NCI-H1105 (cell line): ENCODE data around the gene SLC39A11.
"Not testable (repeated sequence)": the region's sequence is repeated elsewhere in the genome, so short reads cannot be mapped to it uniquely, and the experiment has no call there.

Source experiments
- DNase-seq: peaks from one replicate; lab custom pipeline; 2025; lab: John Stamatoyannopoulos, UW

SLC39A11 gene

DNA sequence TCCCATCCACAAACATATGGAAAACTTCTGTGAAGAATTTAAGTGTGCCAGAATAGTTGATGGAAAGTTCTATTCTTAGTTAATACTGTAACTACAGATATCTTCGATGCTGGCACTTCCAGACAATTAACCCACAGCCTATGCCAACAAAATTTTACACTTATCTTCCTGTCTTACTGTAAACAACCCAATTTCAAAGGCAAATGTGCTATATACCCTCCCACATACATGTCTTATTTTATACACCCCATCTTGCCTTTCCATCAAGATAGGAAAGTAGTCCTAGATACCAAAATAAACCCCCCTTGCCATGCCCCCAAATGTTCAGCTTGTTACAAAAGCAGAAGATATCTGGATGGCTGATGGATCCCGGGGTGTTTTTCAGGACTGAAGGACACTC is 306.3 kb downstream of the SLC39A11 start:
- no peak for DNase-seq

DNA sequence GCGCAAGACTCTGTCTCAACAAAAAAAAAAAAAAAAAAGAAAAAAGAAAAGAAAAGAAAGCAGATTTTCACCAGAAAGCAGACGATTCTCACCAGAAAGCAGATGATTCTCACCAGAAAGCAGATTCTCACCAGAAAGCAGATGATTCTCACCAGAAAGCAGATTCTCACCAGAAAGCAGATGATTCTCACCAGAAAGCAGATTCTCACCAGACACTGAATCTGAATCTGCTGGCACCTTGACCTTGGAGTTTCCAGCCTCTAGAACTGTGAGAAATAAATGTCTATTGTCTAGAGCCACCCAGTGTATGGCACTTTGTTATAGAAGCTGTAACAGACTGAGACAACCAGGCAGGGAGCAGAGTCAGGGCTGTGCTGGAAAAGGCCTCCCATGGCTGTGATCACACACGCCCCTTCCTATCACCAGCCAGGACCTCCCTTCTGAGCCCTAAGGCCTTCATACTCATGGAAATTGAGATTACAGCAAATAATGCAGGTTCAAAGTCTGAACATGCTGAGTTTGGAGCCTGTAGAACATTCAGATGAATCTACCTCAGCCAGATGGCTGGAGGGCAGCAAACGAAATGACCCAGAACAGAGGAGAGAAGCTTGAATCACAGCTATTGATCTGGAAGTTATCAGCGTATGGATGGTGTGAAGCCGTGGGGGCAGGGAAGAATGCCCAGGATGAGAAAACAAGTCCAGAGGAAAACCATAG is 309.3 kb downstream of the SLC39A11 start:
- DNase-seq, result no peak

DNA sequence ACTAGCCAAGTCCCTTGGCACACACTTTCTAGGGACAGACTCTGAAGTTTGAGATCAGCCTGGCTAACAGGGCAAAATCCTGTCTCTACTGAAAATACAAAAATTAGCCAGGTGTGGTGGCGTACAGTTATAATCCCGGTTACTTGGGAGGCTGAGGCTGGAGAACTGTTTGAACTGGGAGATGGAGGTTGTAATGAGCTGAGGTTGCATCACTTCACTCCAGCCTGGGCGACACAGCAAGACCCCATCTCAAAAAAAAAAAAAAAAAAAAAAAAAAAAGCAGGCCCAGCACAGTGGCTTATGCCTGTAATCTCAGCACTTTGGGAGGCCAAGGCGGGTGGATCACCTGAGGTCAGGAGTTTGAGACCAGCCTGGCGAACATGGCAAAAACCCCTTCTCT is 310.1 kb downstream of the SLC39A11 start:
- DNase-seq, result not testable (repeated sequence)

DNA sequence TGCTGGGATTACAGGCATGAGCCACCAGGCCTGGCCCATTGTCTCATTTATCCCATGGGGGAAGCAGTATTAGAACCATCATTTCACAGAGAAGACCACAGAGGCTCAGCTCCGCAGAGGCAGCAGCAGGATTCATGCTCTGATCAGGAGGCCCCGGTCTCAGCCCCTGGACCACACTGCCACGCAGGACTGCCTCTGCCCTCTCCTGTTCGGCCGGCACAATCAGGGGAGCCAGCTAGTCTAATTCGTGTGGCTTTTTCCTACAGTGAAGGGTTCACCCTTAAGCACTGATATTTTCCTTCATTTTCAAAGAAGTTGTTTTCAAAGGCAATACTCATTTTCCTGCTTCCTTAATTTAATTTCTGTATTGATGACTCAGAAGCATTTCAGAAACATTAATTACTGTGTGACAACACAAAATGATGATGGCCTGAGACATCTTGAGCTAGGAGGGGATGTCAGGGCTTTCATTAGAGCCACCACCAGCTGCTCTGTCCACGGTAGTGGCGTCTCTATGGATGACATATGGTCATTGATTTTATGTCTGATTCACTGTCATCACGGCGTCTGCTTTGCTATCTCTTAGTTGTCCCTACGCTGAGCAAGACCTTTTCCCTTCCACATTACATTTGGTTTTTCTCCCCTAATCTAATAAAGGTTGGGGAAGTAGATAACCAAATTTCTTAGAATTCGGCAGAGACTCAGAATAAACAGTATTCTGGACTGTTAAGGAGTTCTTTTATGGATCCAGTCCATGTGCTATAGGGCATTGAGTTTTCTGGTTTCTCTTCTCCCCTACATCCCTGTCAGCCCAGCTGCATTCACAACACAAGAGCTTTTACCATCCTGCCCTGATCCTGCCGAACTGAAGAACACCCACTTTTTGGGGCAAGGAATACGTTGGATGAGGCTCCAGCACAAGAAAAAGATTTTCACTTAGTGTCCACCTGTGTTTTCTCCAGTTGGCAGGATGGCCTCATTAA is 314.0 kb downstream of the SLC39A11 start:
- no peak for DNase-seq

DNA sequence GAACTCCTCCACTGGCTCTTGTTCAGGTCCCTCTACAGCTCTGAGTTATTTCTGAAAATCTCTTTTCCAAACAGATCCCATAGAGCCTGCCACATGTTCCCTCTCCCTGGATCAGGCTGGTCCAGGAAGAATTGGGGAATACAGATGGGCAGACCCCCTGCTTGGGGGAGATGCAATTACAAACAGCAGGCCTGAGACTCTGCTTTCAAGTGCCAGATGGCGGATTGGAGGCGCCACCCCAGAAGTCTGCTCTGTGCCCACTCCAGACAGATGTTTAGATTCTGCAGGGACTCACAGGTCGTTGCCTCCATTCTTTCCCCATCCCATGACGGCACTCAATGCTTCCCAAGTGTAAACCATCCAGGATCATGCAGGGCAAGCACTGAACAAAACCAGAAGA is 316.6 kb downstream of the SLC39A11 start:
- DNase-seq, result no peak

DNA sequence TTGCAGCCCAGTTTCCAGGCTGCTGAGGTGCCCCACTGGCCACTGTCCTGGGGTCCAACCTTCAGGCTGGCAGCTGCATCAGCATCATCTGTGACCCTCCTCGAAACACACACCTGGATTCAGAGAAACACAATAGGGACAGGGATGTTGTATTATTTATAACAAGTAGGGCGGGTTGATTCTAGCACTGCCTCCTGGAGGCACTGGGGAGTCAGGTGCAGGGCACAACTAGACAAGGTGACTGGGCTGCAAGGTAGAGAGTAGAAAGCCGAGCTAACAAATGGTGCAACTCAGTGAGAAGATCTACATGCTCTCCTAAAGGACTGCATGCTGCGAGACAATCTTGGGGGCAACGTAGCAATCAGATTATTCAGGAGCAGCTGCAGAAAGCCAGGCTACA is 317.3 kb downstream of the SLC39A11 start:
- DNase-seq, result no peak

DNA sequence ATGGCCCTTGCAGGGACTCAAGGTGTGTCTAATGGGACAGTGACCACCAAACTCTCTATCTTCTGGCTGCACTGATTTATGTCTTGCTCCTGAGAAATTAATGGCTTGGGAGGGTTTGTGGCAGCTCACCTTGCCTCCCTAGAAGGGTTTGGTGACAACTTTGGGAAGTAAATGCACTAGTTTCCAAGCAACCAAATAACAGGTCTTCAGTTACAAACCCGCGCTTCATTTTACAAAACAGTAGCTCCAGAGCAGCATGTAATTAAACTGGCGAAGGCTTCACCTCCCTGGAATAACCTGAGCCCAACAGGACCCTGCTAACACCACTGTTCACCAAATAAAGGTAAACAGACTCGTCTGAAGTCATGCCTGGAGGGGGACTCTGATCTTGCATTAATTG is 318.3 kb downstream of the SLC39A11 start:
- no peak for DNase-seq

DNA sequence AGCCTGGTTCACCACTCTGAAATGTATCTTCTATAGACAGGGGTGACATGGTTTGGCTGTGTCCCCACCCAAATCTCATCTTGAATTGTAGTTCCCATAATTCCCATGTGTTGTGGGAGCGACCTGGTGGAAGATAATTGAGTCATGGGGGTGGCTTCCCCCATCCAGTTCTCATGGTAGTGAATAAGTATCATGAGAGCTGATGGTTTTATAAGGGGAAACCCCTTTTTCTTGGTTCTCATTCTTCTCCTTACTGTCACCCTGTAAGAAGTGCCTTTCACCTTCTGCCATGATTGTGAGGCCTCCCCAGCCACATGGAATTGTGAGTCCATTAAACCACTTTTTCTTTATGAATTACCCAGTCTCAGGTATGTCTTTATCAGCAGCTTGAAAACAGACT is 319.3 kb downstream of the SLC39A11 start:
- not testable (repeated sequence) for DNase-seq

DNA sequence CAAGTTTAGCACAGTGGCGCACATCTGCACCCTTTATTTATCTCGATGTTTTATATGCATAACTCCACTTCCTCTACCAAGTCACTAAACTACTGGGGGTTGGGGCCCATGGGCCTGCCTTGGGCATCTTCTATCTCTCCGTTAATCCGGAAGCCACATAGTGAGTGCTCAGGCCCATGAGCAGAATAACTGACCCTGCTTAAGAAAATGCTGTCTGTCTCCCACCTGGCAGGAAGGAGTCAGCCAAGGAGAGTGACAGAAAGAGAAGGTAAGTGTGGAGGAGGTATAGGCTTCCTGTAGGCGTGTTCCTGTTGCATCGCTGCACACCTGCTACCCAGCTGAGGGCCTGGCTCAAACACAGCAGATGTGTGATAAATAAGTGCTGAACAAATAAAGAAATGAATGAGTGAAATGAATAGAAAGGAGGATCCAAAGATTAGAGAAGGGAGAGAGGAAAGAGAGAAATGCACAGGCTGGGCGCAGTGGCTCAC is 320.1 kb downstream of the SLC39A11 start:
- no peak for DNase-seq

DNA sequence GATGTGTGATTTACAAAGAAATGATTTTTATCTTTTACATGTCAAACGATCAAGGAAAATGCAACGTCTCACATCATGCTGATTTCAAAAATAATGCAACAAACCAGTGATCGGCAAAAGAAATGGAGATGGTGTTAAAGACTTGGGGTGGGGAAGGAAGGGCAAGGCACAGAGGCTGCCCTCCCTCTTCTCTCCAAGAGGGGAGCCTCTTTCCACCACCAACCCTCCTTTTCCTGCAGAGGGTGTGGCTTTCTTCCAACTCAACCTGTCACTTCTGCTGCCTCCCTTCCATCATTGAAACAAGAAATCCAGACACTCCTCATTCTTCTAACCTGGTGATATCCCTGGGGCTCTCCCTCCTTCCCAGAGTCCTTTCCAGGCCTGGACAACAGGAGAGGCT is 320.8 kb downstream of the SLC39A11 start:
- no peak for DNase-seq

DNA sequence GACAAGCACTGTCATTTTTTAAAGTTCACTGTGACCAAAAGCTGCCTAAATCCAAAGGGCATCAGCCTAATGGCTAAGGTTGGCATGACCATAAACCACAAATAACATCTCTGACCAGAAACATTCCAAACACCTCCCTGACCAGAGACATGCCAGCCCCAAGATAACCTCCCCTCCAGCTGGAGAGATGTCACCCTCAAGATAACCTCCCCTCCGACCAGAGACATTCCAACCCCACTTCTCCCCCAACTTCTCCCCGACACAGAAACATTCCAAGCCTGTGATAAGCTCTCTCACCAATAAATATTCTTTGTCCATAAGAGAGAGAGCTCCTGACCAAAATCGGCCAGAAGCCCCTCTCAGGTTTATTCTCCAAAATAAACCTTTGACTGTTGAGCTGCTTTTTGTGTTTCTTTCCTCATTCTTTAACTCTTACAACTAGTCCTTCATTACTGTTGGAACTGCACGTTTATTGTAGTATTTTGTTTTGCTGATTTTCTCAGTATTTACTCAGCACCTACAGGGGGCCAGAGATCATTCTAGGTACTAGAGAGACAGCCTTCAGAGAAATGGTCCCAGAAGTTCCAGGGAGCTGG is 325.6 kb downstream of the SLC39A11 start:
- DNase-seq, result no peak

DNA sequence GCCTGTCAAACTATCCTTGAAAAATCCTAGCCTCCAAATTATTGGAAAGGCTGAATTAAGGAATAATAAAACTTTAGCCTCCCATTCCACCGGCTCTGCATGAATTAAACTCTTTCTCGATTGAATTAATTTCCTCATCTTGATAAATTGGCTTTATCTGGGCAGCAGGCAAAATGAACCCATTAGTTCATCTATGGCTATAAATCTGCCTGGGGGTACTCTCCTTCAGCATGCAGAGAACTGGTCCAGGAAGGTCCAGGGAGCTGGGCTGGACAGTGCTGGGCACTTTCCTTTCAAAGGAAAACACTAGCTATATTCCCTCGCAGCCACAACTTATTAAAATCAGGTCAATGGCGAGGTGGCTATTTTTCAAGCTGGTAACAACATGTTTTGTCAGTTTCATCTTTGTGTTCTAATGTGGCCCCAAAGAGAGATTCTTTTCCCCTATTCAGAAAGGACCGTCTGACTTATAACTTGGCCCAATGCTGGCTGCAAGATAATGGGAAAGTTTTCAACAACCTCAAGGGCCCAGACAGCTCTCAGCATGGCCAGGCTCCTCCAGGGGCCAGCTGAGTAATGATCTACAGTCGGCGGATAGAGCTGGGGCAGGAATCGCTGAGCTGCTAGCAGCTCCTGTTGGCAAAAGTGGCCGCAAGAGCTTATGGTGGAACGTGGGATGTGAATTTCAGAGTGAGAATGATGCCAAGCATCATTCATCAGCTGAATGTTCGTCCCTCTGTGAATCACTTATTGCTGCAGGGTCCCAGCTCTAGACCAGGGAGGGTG is 326.9 kb downstream of the SLC39A11 start:
- DNase-seq, result no peak

DNA sequence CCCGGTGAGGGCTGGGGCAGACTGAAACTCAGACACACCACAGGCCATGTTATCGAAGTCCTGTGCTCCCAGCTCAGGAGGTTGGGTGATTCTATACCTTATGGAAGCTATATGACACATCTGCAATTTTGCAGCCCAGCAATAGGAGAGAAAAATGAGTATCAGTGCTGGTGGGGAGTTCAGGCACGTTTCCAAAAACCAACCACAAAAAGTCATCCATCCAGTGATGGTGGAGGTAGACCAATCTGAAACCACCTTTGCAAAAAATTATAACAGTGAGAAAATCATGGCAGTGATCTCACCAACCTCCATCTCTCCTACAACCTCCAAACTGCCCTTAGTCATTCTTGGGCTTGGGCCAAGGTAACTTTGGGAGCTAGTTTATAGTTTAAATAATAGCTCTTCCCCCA is 327.9 kb downstream of the SLC39A11 start:
- DNase-seq, result no peak

DNA sequence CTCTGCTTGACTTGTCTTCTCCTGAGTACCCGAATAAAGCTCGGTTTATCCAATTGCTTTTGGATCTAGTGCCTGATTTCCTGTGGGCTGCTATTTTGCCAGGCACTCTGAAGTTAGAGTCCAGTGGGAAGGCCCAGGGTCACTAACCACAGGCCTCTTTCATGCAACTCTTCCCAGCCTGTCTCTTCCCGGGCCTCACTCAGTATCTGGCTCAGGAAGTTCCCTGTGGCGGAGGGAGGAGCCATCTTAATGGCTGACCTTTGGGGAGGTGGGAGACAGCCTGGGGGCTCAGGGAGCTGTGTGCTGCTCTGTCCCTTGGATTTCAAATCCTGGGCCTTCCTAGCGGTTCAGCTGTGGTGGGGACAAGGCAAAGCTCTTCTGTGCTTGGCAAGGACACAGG is 328.5 kb downstream of the SLC39A11 start:
- no peak for DNase-seq

DNA sequence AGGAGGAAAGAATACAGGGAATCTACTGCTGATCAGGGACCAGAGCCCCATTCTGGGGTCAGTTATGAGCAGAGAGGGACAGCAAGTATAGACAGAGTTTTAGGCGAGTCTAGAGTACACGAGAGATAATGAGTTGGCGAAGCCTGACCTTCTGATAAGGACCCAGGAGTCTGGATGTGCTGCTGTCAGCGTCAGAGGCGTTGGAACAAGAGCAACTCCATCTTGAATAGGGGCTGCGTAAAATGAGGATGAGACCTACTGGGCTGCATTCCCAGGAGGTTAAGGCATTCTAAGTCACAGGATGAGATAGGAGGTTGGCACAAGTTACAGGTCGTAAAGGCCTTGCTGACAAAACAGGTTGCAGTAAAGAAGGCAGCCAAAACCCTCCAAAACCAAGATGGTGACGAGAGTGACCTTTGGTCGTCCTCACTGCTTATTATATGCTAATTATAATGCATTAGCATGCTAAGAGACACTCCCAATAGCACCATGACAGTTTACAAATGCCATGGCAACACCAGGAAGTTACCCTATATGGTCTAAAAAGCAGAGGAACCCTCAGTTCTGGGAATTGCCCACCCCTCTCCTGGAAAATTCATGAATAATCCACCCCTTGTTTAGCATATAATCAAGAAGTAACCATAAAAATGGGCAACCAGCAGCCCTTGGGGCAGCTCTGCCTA is 330.5 kb downstream of the SLC39A11 start:
- DNase-seq, result not testable (repeated sequence)

DNA sequence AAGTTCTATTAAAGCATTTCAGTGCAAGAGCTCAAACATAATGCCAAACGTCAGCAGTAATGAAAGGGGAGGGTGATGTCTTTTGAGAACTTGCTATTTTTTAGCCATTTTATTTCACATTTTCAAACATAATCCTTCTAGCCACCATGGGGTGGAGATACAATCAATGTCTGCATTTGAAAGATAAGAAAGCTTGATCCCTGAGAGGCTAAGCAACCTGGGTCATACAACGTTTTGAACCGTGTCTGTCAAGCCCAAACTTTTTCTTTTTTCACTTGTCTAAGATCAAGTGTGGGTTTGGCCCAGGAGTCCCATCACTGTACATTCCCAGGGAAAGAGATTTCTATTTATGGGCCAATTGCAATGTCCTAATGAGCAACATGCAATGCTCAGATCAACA is 331.1 kb downstream of the SLC39A11 start:
- no peak for DNase-seq

DNA sequence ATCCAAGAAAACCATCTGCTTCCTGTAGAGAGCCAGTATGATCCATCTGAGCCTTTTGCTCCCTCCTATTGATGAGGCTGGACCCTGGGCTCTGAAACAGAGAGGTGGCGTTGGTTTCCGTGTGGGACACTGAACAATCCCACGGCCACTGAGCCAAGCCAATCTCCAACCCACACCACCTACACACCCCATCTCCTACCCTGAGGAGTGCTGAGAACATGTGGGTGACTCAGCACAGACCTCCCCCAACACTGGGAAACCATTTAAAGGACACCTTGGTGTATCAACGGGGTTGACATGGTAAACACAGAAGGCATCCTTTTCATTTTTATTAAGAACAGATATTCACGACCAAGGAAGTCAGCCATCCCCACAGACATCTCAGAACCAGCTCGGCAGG is 332.1 kb downstream of the SLC39A11 start:
- DNase-seq, result no peak

DNA sequence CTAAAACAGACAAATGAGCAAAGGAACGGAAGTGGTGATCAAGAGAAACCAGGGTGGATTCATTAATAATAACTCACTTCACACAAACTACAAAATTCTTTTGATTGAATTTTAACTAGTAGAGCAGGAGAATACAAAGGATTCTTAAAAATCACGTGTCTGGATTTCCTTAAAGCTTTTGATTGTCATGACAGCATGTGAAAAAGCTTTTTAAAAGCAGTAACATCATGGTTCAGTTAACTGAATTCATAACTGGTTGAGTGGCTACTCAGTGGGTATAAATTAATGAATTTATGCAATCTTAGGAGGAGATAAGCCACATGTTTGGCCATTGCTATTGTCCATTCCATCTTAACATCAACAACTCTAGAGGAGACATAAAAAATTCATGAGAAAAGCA is 333.2 kb downstream of the SLC39A11 start:
- DNase-seq, result no peak

DNA sequence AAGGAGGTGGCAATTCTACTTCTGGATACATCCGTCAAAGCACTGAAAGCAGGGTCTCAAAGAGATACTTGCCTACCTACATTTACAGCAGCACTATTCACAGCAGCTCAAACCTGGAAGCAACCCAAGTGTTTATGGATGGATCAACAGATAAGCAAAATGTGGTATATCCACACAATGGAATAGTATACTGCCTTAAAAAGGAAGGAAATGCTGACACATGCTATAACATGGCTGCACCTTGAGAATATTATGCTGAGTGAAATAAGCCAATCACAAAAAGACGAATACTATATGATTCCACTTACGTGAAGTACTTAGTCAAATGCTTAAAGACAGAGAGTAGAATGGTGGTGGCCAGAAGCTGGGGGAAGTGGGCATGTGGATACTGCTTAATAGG is 336.2 kb downstream of the SLC39A11 start:
- no peak for DNase-seq

DNA sequence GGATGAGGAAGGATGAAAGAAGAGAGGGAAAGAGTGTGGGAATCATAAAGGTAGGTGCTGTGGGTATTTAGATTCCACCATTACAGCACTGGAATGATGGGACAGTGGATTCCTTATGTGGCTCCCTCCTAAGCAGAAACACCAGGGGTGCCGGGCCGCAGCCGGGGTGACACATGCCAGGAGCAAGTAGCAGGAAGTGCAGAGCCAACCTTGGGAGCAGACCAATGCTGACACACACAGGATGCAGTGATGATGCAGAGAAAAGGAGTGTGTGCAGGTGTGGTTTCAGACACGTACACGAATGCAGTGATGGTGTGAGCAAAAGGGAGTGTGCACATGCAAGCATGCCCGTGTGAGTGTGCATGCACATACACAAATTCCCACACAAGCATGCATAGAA is 338.0 kb downstream of the SLC39A11 start:
- no peak for DNase-seq

DNA sequence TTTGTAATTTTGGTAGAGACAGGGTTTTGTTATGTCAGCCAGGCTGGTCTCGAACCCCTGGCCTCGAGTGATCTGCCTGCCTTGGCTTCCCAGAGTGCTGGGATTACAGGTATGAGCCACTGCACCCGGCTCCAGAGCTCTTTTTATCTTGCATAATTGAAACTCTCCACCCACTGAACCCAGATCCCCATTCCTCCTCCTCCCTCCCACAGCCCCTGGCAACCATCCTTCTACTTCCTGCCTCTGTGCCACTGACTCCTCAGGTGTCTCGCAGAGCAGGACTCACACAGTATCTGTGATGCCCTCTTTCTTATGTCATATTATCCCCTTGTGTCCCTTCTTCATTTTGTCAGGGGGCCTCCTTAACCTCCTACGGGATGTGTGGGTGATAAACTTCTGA is 340.7 kb downstream of the SLC39A11 start:
- DNase-seq, result no peak
